KMS-11 (cell line): ENCODE results near the gene ADCY4.

ENCODE experiments used
- H2AFZ ChIP-seq: fragments of 200-600 bp; sonication (generic); 2 replicates; pipeline ENCODE4 v1.6.1; 2016; ENCODE audit warnings: antibody characterized with exemption, mixed run types, low read depth
- H3K27ac ChIP-seq: fragments of 200-600 bp; sonication (generic); 2 replicates; pipeline ENCODE4 v1.6.1; 2016; ENCODE audit warnings: mild to moderate bottlenecking, mixed run types
- H3K27me3 ChIP-seq: fragments of 200-600 bp; sonication (generic); 2 replicates; pipeline ENCODE4 v1.6.1; 2017; ENCODE audit warnings: mild to moderate bottlenecking, low read depth, mixed run types, moderate library complexity; ENCODE audit not compliant: insufficient read depth
- H3K36me3 ChIP-seq: fragments of 200-600 bp; sonication (generic); 2 replicates; pipeline ENCODE4 v1.6.1; 2017; ENCODE audit warnings: mild to moderate bottlenecking, mixed run types; ENCODE audit not compliant: insufficient read depth
- H3K4me1 ChIP-seq: fragments of 200-600 bp; sonication (generic); 2 replicates; pipeline ENCODE4 v1.6.1; 2016; ENCODE audit warnings: mild to moderate bottlenecking, low read depth, mixed run types; ENCODE audit not compliant: poor library complexity, severe bottlenecking
- H3K4me2 ChIP-seq: fragments of 200-600 bp; sonication (generic); 2 replicates; pipeline ENCODE4 v1.7.0; 2016; ENCODE audit warnings: mild to moderate bottlenecking, mixed run types
- H3K4me3 ChIP-seq: fragments of 200-600 bp; sonication (generic); IDR thresholded peaks from 2 replicates; pipeline ENCODE4 v1.6.1; 2017; ENCODE audit warnings: low read depth, low read length, mixed read lengths; ENCODE audit not compliant: insufficient read depth
- H3K79me2 ChIP-seq: fragments of 200-600 bp; sonication (generic); 2 replicates; pipeline ENCODE4 v1.6.1; 2016; ENCODE audit warnings: low read depth, mixed run types; ENCODE audit not compliant: insufficient read depth
- H3K9ac ChIP-seq: fragments of 200-600 bp; sonication (generic); 2 replicates; pipeline ENCODE4 v1.6.1; 2016; ENCODE audit warnings: mild to moderate bottlenecking, mixed run types
- H4K20me1 ChIP-seq: fragments of 200-600 bp; sonication (generic); 2 replicates; pipeline ENCODE4 v1.6.1; 2016; ENCODE audit warnings: mild to moderate bottlenecking, mixed run types; ENCODE audit not compliant: insufficient read depth
- TF ChIP-seq, protein P1 (sequence below): fragments of 200-600 bp; sonication (generic); conservative IDR thresholded peaks from 2 replicates; pipeline ENCODE4 v1.6.1; 2017; ENCODE audit warnings: low read depth, mild to moderate bottlenecking, antibody characterized with exemption, low read length, moderate library complexity, mixed read lengths

The ADCY4 gene

DNA sequence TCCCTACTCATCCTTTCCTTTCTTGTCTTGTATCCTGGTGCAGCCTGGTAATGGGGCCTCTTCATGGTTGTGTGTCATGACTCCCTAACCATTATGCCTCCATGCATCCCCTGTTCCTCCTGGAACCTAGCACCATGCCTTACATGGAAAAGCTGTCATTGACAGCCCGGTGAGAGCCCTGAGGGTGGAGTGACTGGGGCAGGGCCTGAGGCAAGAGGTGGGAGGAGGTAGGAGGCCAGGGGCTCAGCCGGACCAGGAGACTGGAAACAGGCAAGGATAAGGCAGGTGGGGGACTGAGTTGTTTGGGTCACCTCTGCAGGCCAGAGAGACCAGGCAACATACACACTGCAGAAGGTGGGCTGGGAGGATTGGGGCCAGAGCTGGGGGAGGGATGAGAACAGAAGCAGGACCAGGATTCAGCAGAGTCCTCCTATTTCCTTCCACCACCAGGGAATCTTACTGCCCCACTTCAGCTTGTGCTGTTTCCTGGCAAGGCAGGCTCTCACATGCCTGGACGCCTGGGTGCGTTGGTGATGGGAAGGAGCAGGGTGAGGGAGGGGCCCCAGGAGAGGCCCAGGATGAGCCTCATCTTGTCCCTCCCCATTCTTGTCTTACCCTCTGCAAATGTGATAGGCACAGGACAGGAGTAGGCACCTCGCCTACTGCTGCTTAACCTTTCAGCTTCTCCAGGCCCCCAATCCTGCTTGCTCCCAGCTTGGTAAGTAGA lies 25.2 kb downstream of the ADCY4 start, which contains the start of gene LTB4R2:
Gene LTB4R2, plus strand, starts transcription at position 603 of the 727 bp plus-strand sequence. CDS start 525 bp downstream, outside the sequence.
- H3K79me2 ChIP-seq, result peaks cover 9% of the 10 kb centered on the region; the same call in 1 of the 2 replicates
- peaks cover 37% of the 10 kb centered on the region for H3K4me1 ChIP-seq
- H3K27ac ChIP-seq, result peak within 1 kb of the TSS; percentile 80
- no peak within 1 kb of the TSS for H3K4me3 ChIP-seq
- H3K27me3 ChIP-seq, result no peaks in the 10 kb centered on the region
- peak within 1 kb of the TSS; percentile 77 for H3K9ac ChIP-seq
- H2AFZ ChIP-seq, result peak within 1 kb of the TSS; percentile 34
- peak within 1 kb of the TSS; percentile 66 for H3K4me2 ChIP-seq
- TF ChIP-seq, protein P1, sequence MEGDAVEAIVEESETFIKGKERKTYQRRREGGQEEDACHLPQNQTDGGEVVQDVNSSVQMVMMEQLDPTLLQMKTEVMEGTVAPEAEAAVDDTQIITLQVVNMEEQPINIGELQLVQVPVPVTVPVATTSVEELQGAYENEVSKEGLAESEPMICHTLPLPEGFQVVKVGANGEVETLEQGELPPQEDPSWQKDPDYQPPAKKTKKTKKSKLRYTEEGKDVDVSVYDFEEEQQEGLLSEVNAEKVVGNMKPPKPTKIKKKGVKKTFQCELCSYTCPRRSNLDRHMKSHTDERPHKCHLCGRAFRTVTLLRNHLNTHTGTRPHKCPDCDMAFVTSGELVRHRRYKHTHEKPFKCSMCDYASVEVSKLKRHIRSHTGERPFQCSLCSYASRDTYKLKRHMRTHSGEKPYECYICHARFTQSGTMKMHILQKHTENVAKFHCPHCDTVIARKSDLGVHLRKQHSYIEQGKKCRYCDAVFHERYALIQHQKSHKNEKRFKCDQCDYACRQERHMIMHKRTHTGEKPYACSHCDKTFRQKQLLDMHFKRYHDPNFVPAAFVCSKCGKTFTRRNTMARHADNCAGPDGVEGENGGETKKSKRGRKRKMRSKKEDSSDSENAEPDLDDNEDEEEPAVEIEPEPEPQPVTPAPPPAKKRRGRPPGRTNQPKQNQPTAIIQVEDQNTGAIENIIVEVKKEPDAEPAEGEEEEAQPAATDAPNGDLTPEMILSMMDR, result no peak
- H4K20me1 ChIP-seq, result no peaks in the 10 kb centered on the region
- H3K36me3 ChIP-seq, result no peaks in the 10 kb centered on the region

DNA sequence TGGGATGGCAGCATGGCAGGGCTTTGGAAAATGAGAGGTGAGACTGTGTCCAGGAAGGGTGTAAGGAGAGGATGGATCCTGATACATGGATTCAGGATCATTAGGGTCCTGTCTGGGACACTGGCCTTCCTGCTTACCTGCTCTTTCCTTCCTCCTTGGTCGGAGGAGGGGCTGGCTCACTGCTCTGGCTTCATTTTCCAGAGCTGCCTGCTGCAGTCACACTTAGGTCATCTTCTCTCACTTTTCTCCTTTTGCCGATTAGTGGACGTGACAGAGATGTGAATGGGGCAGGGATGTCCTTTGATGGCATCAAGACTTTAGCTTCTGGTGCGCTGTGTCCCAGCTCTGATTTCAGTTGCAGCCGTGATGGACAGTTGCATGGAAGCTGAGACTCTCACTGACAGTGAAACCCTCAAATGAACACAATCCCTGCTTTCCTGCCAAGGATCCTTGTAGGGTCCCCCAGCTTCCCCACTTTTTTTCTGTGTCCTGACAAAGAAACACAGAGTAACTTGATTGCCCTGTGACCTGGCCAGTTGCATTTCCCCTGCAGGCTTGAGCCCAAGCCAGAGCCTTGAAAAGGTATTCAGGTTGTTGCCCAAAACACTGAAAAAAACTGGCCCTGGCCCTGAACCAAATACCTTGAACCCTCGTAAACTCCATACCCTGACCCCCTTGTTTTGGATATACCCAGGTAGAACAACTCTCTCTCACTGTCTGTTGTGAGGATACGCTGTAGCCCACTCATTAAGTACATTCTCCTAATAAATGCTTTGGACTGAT lies 26.3 kb downstream of the ADCY4 start:
- peaks cover 37% of the 10 kb centered on the region for H3K4me1 ChIP-seq

DNA sequence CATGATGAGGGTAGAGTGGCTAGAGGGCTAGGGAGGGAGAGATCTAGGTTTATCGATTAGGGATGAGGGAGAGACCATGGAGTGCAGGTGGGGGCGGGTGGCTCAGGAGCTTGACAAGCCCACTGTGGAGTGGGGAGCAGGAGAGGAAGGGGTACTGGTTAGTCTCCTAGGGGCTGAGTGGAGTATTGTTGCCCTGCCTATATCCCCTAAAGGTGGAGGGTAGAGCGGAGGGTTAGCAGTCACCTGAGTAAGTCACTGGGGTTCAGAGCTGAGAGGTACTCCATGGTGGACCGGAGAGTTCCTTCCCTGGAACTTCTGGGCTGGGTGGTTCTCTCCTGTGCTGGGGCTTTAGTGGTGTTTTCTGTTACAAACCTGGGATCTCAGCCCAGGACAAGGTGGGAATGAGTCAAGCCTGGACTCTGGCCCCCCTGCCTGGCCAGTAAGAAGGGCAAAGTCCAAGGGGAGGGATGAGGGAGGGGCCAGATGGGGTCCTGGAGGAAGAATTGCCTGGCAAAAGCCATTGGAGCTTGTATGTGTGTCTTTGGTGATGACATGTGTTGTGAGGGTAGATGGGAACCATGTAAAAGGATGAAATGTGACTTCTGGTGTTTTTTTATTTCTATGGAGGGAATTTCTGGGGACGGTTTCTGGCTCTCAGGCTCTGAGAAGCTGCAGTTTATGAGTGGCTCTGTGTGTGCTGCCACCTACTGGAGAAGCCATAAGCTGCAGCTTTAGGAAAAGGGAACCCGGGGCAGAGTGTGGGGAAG lies 27.1 kb downstream of the ADCY4 start, which contains the start of gene CIDEB:
Gene CIDEB, minus strand, starts transcription at position 403 of the 767 bp plus-strand sequence. Its CDS starts 119 bp downstream, at position 284.
- no peak within 1 kb of the TSS for H2AFZ ChIP-seq
- no peak within 1 kb of the TSS for H3K9ac ChIP-seq
- H3K4me3 ChIP-seq, result no peak within 1 kb of the TSS
- H3K27ac ChIP-seq, result no peak within 1 kb of the TSS; the same call in 1 of the 2 replicates
- peaks cover 32% of the 10 kb centered on the region for H3K4me1 ChIP-seq
- TF ChIP-seq, protein P1, result peak; percentile 84
- H3K36me3 ChIP-seq, result no peaks in the 10 kb centered on the region
- H3K4me2 ChIP-seq, result peak within 1 kb of the TSS; percentile 3; the same call in 1 of the 2 replicates
- peaks cover 9% of the 10 kb centered on the region; the same call in 1 of the 2 replicates for H3K79me2 ChIP-seq
- no peaks in the 10 kb centered on the region for H3K27me3 ChIP-seq
- no peaks in the 10 kb centered on the region for H4K20me1 ChIP-seq

More for the DNA sequence above, 26.3 kb downstream of the ADCY4 start:
- Histone ChIP-seq H2AFZ (no peak overlapping the region), H3K36me3 (no peaks in the 10 kb centered on the region), H4K20me1 (no peaks in the 10 kb centered on the region), H3K9ac (no peak overlapping the region), H3K79me2 (peaks cover 9% of the 10 kb centered on the region; the same call in 1 of the 2 replicates), H3K4me2 (peak overlapping the region; percentile 3; the same call in 1 of the 2 replicates), H3K4me3 (no peak overlapping the region), H3K27me3 (no peaks in the 10 kb centered on the region), H3K27ac (no peak overlapping the region)
- TF ChIP-seq, protein P1, result 0 out of 2 replicates have a peak, but pooled peaks have one; percentile 20

DNA sequence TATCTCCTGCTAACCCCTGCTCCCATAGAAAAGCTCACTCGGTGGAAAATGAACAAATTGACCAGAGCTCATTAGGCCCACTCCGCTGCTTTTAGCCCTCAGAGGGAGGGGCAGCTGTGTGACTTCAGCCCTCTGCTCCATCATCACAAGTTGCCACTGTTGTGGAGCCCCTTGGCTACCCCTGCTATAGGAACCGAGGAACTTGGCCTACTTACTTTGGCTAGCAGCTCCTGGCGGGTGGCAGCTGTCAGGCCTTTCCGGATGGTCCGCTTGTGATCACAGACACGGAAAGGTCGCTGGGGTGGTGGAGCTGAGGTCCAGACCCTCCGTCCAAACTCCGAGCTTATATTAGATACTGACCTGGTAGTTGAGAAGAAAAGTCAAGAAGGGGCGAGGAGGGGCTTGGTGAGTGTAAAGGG lies 27.7 kb downstream of the ADCY4 start:
- Histone ChIP-seq H3K27me3 (no peaks in the 10 kb centered on the region), H3K4me2 (no peak overlapping the region), H3K27ac (no peak overlapping the region; the same call in 1 of the 2 replicates), H2AFZ (no peak overlapping the region), H4K20me1 (no peaks in the 10 kb centered on the region), H3K79me2 (peaks cover 5% of the 10 kb centered on the region; the same call in 1 of the 2 replicates), H3K9ac (no peak overlapping the region), H3K4me3 (no peak overlapping the region), H3K4me1 (peaks cover 26% of the 10 kb centered on the region), H3K36me3 (no peaks in the 10 kb centered on the region)
- TF ChIP-seq, protein P1, result no peak
